K562 (cell line): ENCODE measurements around the gene IQCE. TPM values are rescaled to one million over a fixed set of nuclear protein-coding genes. Genes with fewer than 3 reads are reported as not detected.

ENCODE experiments used
- ARID4B ChIP-seq: sonication (generic); formaldehyde crosslinking; IDR thresholded peaks from 2 replicates; pipeline ENCODE4 v1.8.0; 2022; ENCODE audit warnings: mild to moderate bottlenecking, missing genetic modification reagents
- E2F1 ChIP-seq: sonication (generic); formaldehyde crosslinking; IDR thresholded peaks from 2 replicates; pipeline ENCODE4 v1.8.1; 2023; ENCODE audit warnings: mild to moderate bottlenecking, missing genetic modification reagents, moderate library complexity
- ELF4 ChIP-seq: fragments of 450-650 bp; formaldehyde crosslinking; IDR thresholded peaks from 2 replicates; pipeline ENCODE4 v1.4.0; 2022; ENCODE audit warnings: missing genetic modification characterization
- ELK1 ChIP-seq: sonication (generic); formaldehyde crosslinking; IDR thresholded peaks from 2 replicates; pipeline ENCODE4 v1.8.1; 2022; ENCODE audit warnings: missing genetic modification reagents
- FOXP1 ChIP-seq: sonication (generic); formaldehyde crosslinking; IDR thresholded peaks from 2 replicates; pipeline ENCODE4 v1.8.0; 2022; ENCODE audit warnings: mild to moderate bottlenecking, missing genetic modification reagents
- KAT7 ChIP-seq: sonication (generic); formaldehyde crosslinking; IDR thresholded peaks from 2 replicates; pipeline ENCODE4 v1.8.0; 2022; ENCODE audit warnings: missing genetic modification reagents, mild to moderate bottlenecking, borderline replicate concordance
- MLLT1 ChIP-seq, 2 experiments: fragments of 450-650 bp; IDR thresholded peaks; 2 replicates each; pipeline ENCODE4 v1.6.1; 2016
- NELFE ChIP-seq: IDR thresholded peaks from 2 replicates; pipeline ENCODE4 v1.6.1; 2011; ENCODE audit warnings: mild to moderate bottlenecking; ENCODE audit not compliant: insufficient read depth, insufficient read length
- NEUROD1 ChIP-seq: fragments of 150-350 bp; IDR thresholded peaks from 2 replicates; pipeline ENCODE4 v1.6.1; 2014; ENCODE audit warnings: borderline replicate concordance, low read length, low read depth; ENCODE audit not compliant: partially characterized antibody
- PHF8 ChIP-seq: fragments of 200-600 bp; sonication (generic); IDR thresholded peaks from 2 replicates; pipeline ENCODE4 v1.6.1; 2012; ENCODE audit warnings: mixed run types, mild to moderate bottlenecking, inconsistent platforms, low read length, moderate library complexity, borderline replicate concordance
- RBM22 ChIP-seq: fragments of 200-400 bp; formaldehyde crosslinking; IDR thresholded peaks from 2 replicates; pipeline ENCODE4 v1.6.1; 2018; ENCODE audit warnings: low read length, low read depth; ENCODE audit not compliant: poor library complexity, severe bottlenecking
- SIN3B ChIP-seq: fragments of 450-650 bp; IDR thresholded peaks from 2 replicates; pipeline ENCODE4 v1.6.1; 2017; ENCODE audit warnings: low read depth, mild to moderate bottlenecking, moderate library complexity
- ZBTB12 ChIP-seq: fragments of 250-450 bp; sonication (Bioruptor Pico); IDR thresholded peaks from 2 replicates; pipeline ENCODE4 v1.4.0; 2020
- ZFX ChIP-seq: sonication (generic); formaldehyde crosslinking; IDR thresholded peaks from 2 replicates; pipeline ENCODE4 v1.8.0; 2022; ENCODE audit warnings: mild to moderate bottlenecking, missing genetic modification reagents, moderate library complexity
- ZNF184 ChIP-seq: sonication (generic); formaldehyde crosslinking; IDR thresholded peaks from 2 replicates; pipeline ENCODE4 v1.5.0; 2020; ENCODE audit warnings: missing genetic modification reagents
- ZNF511 ChIP-seq: sonication (generic); formaldehyde crosslinking; IDR thresholded peaks from 2 replicates; pipeline ENCODE4 v1.8.0; 2022; ENCODE audit warnings: mild to moderate bottlenecking, missing genetic modification reagents
- polyA plus RNA-seq, 8 experiments: library from polyadenylated mRNA; depleted of rRNA in 4 of 8; stranded (reverse) in 5 of 8; unstranded in 3 of 8; fragments of >200 nt; fragmentation: Nextera tagmentation in 2 of 8; fragmentation: Illumina TruSeq in 1 of 8; extraction: Ambion mirVana in 2 of 8; extraction: Trizol in 1 of 8; gene quantifications; 2 replicates each; pipeline versions ENCODE4 v1.2.1 to v1.2.3, GENCODE V29; 2011 to 2014; ENCODE audit warnings: inconsistent platforms in 1 of 8, missing spikeins in 1 of 8
- total RNA-seq, 7 experiments: library from RNA; depleted of rRNA in 6 of 7; stranded (reverse); fragments of >200 nt in 6 of 7; fragmentation: Illumina TruSeq in 2 of 7; extraction: Trizol in 2 of 7; gene quantifications; 2 replicates each; pipeline versions ENCODE4 v1.2.1 to v1.2.3, GENCODE V29; 2011 to 2021; ENCODE audit warnings: low replicate concordance in 1 of 7

IQCE gene
- total and polyA plus RNA-seq, 9 of the 15 experiments (the other 6 are each of a cell fraction or from before 2014, with no cell fraction given), result 0.18 to 8.5 (median 4.2) TPM

- TF ChIP-seq ARID4B (CRISPR knock-in tag), result peak; percentile 82
- TF ChIP-seq PHF8, result peak; percentile 68
- no peak for TF ChIP-seq MLLT1 (IDR thresholded peaks at IDR 0.05)
- no peak for TF ChIP-seq ZNF184 (CRISPR knock-in tag)
- TF ChIP-seq ZNF511 (CRISPR knock-in tag), result peak; percentile 50; the same call in 1 of the 2 replicates
- no peak for TF ChIP-seq SIN3B
- TF ChIP-seq E2F1 (CRISPR knock-in tag), result no peak
- no peak for TF ChIP-seq NEUROD1
- TF ChIP-seq ELK1 (CRISPR knock-in tag), result no peak
- TF ChIP-seq RBM22, result peak; percentile 21
- TF ChIP-seq NELFE, result no peak
- TF ChIP-seq ZBTB12 (CRISPR knock-in tag), result no peak
- no peak; the same call in 1 of the 2 replicates for TF ChIP-seq FOXP1
- TF ChIP-seq KAT7, result no peak
- peak; percentile 94 for TF ChIP-seq ZFX (CRISPR knock-in tag)
- TF ChIP-seq ELF4 (CRISPR knock-in tag), result 0 out of 2 replicates have a peak, but pooled peaks have one; percentile 42
Observed at GRCh38 chr7:2555121-2556052, 3.4 kb upstream of the IQCE start, which contains the start of gene BRAT1 (continued).
